Thyroid gland (tissue), 4 donors: ENCODE results near the gene PCNX3. TPM values are rescaled to one million over a fixed set of nuclear protein-coding genes. Genes with fewer than 3 reads are reported as not detected.

Experiments used
- DNase-seq, 2 donors: peaks; one replicate each; pipeline ENCODE4 v3.0.0-alpha.2; 2019
- H3K27ac ChIP-seq, 3 donors: fragments of 200-600 bp; sonication (generic); 1 replicate in 2 of 3; 2 replicates in 1 of 3; pipeline ENCODE4 v1.5.1; 2016 to 2019; ENCODE audit warnings: mild to moderate bottlenecking in 1 of 3, moderate library complexity in 1 of 3
- H3K27me3 ChIP-seq: fragments of 200-600 bp; sonication (generic); one replicate; pipeline ENCODE4 v1.5.1; 2019
- H3K36me3 ChIP-seq, 2 donors: fragments of 200-600 bp; sonication (generic); one replicate each; pipeline ENCODE4 v1.5.1; 2016 to 2019
- H3K4me1 ChIP-seq, 2 donors: fragments of 200-600 bp; sonication (generic); one replicate each; pipeline ENCODE4 v1.5.1; 2017 to 2019
- H3K4me3 ChIP-seq, 3 donors: fragments of 200-600 bp; sonication (generic); replicated peaks in 1 of 3; 1 replicate in 2 of 3; 2 replicates in 1 of 3; pipeline ENCODE4 v1.5.1; 2016; ENCODE audit warnings: mild to moderate bottlenecking in 1 of 3
- H3K9me3 ChIP-seq: fragments of 200-600 bp; sonication (generic); one replicate; pipeline ENCODE4 v1.5.1; 2017
- POLR2A ChIP-seq, 2 donors: fragments of 450-650 bp; IDR thresholded peaks; one replicate each; pipeline ENCODE4 v1.6.1; 2017; ENCODE audit warnings: antibody characterized with exemption in 2 of 2, mild to moderate bottlenecking in 2 of 2, moderate library complexity in 1 of 2
- WGBS, 2 donors: methylation state at CpG; one replicate each; pipeline ENCODE4 v1.1.5; 2017; 5-methylcytosine and 5-hydroxymethylcytosine counted together
- intact Hi-C: fragments of 100-400 bp; cut with DNase I; formaldehyde crosslinking; loops from one replicate; pipeline ENCODE4 v1.15.1; 2023
- microRNA-seq: library from miRNA; unstranded; fragments of <30 nt; microRNA quantifications from one replicate; pipeline ENCODE4, GENCODE V29; 2016
- small RNA-seq: library from RNA; depleted of rRNA; stranded (forward); fragments of <200 nt; gene quantifications from one replicate; pipeline ENCODE3, GENCODE V24; 2016
- total RNA-seq, 4 donors: library from RNA; depleted of rRNA; stranded (reverse); fragments of >200 nt; gene quantifications; one replicate each; pipeline ENCODE4 v1.2.3, GENCODE V29; 2016
- TF ChIP-seq, protein P1 (sequence below), 6 experiments: fragments of 200-600 bp in 3 of 6; fragments of 450-650 bp in 3 of 6; sonication (generic) in 3 of 6; IDR thresholded peaks; one replicate each; pipeline ENCODE4 v1.5.1; 2016 to 2019; ENCODE audit warnings: antibody characterized with exemption in 6 of 6, mild to moderate bottlenecking in 2 of 6, inconsistent platforms in 1 of 6, moderate library complexity in 1 of 6

Gene PCNX3
- total RNA-seq, 4 donors from 2014 or later, result 18.9 to 54.2 (median 47.0) TPM

DNA sequence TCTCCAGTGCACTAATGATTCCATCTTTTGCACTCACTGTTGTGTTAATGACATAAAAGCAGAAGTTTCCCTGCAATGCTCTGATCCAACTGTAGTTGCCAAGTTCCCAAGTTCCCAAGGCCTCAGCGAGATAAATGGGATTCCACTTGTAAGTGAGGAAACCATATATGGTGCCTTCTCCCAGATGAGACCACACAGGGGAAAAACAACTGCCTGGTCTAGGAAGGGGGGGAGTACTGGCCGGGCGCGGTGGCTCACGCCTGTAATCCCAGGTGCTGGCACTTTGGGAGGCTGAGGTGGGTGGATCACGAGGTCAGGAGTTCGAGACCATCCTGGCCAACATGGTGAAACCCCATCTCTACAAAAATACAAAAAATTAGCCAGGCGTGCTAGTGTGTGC, 70.4 kb downstream of the PCNX3 start:
- no peak for DNase-seq
- intact Hi-C loops, result no loop called here
- Histone ChIP-seq H3K9me3 (no peaks in the 10 kb centered on the region), H3K4me1 (no peaks in the 10 kb centered on the region), H3K27me3 (no peaks in the 10 kb centered on the region), H3K36me3 (no peaks in the 10 kb centered on the region), H3K27ac (no peak overlapping the region), H3K4me3 (no peak overlapping the region)
- 87% methylated on average over 8 of the region's 8 CpGs for WGBS, 2 donors
- TF ChIP-seq, protein P1, sequence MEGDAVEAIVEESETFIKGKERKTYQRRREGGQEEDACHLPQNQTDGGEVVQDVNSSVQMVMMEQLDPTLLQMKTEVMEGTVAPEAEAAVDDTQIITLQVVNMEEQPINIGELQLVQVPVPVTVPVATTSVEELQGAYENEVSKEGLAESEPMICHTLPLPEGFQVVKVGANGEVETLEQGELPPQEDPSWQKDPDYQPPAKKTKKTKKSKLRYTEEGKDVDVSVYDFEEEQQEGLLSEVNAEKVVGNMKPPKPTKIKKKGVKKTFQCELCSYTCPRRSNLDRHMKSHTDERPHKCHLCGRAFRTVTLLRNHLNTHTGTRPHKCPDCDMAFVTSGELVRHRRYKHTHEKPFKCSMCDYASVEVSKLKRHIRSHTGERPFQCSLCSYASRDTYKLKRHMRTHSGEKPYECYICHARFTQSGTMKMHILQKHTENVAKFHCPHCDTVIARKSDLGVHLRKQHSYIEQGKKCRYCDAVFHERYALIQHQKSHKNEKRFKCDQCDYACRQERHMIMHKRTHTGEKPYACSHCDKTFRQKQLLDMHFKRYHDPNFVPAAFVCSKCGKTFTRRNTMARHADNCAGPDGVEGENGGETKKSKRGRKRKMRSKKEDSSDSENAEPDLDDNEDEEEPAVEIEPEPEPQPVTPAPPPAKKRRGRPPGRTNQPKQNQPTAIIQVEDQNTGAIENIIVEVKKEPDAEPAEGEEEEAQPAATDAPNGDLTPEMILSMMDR (IDR thresholded peaks at IDR 0.05), result no peak
- TF ChIP-seq POLR2A (IDR thresholded peaks at IDR 0.05), result no peak

Small RNA genes lying within 50 kb of the gene (microRNA-seq; reads per million reads assigned to microRNA genes)
- gene MIR4489, result not detected
- gene MIR4690, result not detected

Small RNA genes lying within 50 kb of the gene (small RNA-seq; reads per million reads assigned to genes)
- gene MIR4489 (not detected), gene MIR4690 (not detected)

Other genes with a start within 250 kb of the PCNX3 start
- gene SLC25A45, start 233.1 kb upstream of the PCNX3 start, total RNA-seq, result 10 to 100 TPM; 13.0 to 28.0 (median 20.9) TPM
- 10 to 100 TPM; 22.5 to 44.9 (median 31.0) TPM for gene FRMD8, start 229.1 kb upstream of the PCNX3 start, total RNA-seq
- gene NEAT1, start 193.0 kb upstream of the PCNX3 start, total RNA-seq, result 1,000 to 10,000 TPM in 1 of 4 donors, 100 to 1,000 TPM in 3; 195 to 1,623 (median 652) TPM
- gene MALAT1, start 116.7 kb upstream of the PCNX3 start, total RNA-seq, result over 10,000 TPM; 20,994 to 36,233 (median 26,043) TPM
- 100 to 1,000 TPM in 3 of 4 donors, 10 to 100 TPM in 1; 99.8 to 122 (median 116) TPM for gene SCYL1, start 90.7 kb upstream of the PCNX3 start, total RNA-seq
- 100 to 1,000 TPM; 195 to 277 (median 222) TPM for gene LTBP3, start 57.4 kb upstream of the PCNX3 start, total RNA-seq
- gene ZNRD2, start 45.3 kb upstream of the PCNX3 start, total RNA-seq, result 10 to 100 TPM; 28.2 to 79.1 (median 41.3) TPM
- gene FAM89B, start 43.2 kb upstream of the PCNX3 start, total RNA-seq, result 10 to 100 TPM; 26.9 to 55.5 (median 43.2) TPM
- 10 to 100 TPM in 2 of 4 donors, 1 to 10 TPM in 2; 8.6 to 18.8 (median 12.0) TPM for gene EHBP1L1, start 39.7 kb upstream of the PCNX3 start, total RNA-seq
- gene KCNK7, start 20.0 kb upstream of the PCNX3 start, total RNA-seq, result 1 to 10 TPM in 1 of 4 donors, not detected in 3; 1.2 TPM
- 10 to 100 TPM; 43.1 to 67.8 (median 51.3) TPM for gene MAP3K11, start 1.6 kb upstream of the PCNX3 start, total RNA-seq
- gene SIPA1, start 22.3 kb downstream of the PCNX3 start, total RNA-seq, result 10 to 100 TPM; 19.2 to 40.6 (median 32.7) TPM
- 10 to 100 TPM; 40.3 to 55.8 (median 48.7) TPM for gene RELA, start 47.1 kb downstream of the PCNX3 start, total RNA-seq
- gene KAT5, start 96.5 kb downstream of the PCNX3 start, total RNA-seq, result 100 to 1,000 TPM in 1 of 4 donors, 10 to 100 TPM in 3; 78.5 to 114 (median 81.1) TPM
- 100 to 1,000 TPM in 3 of 4 donors, 10 to 100 TPM in 1; 48.8 to 135 (median 118) TPM for gene RNASEH2C, start 105.0 kb downstream of the PCNX3 start, total RNA-seq
- 10 to 100 TPM; 21.8 to 43.2 (median 25.3) TPM for gene AP5B1, start 165.2 kb downstream of the PCNX3 start, total RNA-seq
- 1 to 10 TPM; 1.1 to 6.6 (median 5.2) TPM for gene OVOL1, start 171.3 kb downstream of the PCNX3 start, total RNA-seq
- gene SNX32, start 218.2 kb downstream of the PCNX3 start, total RNA-seq, result under 1 TPM in 1 of 4 donors, not detected in 3; 0.45 TPM
- gene CFL1, start 242.4 kb downstream of the PCNX3 start, total RNA-seq, result 100 to 1,000 TPM; 330 to 581 (median 494) TPM
- 10 to 100 TPM; 31.8 to 61.9 (median 42.5) TPM for gene MUS81, start 244.7 kb downstream of the PCNX3 start, total RNA-seq